Spleen (tissue), 13 donors: ENCODE results near the gene MCM9. TPM values are rescaled to one million over a fixed set of nuclear protein-coding genes. Genes with fewer than 3 reads are reported as not detected.

Experiments used
- DNase-seq: peaks from one replicate; pipeline ENCODE4 v3.0.0-alpha.2; 2020
- H3K27ac ChIP-seq, 8 donors: fragments of 200-600 bp; sonication (generic) in 7 of 8; 1 replicate in 4 of 8; 2 replicates in 4 of 8; pipeline versions ENCODE4 v1.5.0 to v1.8.0; 2016 to 2021; ENCODE audit warnings: inconsistent platforms in 4 of 8, mild to moderate bottlenecking in 4 of 8, moderate library complexity in 1 of 8
- H3K27me3 ChIP-seq, 7 donors: fragments of 200-600 bp; sonication (generic) in 6 of 7; replicated peaks in 1 of 7; 1 replicate in 4 of 7; 2 replicates in 3 of 7; pipeline versions ENCODE4 v1.5.0 to v1.8.0; 2016 to 2021; ENCODE audit warnings: inconsistent platforms in 3 of 7, mild to moderate bottlenecking in 1 of 7
- H3K36me3 ChIP-seq, 6 donors: fragments of 200-600 bp; sonication (generic) in 5 of 6; 1 replicate in 4 of 6; 2 replicates in 2 of 6; pipeline versions ENCODE4 v1.5.0 to v1.8.0; 2016 to 2021; ENCODE audit warnings: inconsistent platforms in 2 of 6
- H3K4me1 ChIP-seq, 6 donors: fragments of 200-600 bp; sonication (generic) in 5 of 6; 1 replicate in 3 of 6; 2 replicates in 3 of 6; pipeline versions ENCODE4 v1.5.0 to v1.8.0; 2016 to 2021; ENCODE audit warnings: inconsistent platforms in 3 of 6
- H3K4me3 ChIP-seq, 8 donors: fragments of 200-600 bp; sonication (generic) in 7 of 8; 1 replicate in 4 of 8; 2 replicates in 4 of 8; pipeline versions ENCODE4 v1.5.0 to v1.8.0; 2016 to 2021; ENCODE audit warnings: inconsistent platforms in 4 of 8, mild to moderate bottlenecking in 4 of 8, moderate library complexity in 2 of 8
- H3K9me3 ChIP-seq, 8 donors: fragments of 200-600 bp; sonication (generic) in 7 of 8; 1 replicate in 4 of 8; 2 replicates in 4 of 8; pipeline versions ENCODE4 v1.5.0 to v1.8.0; 2016 to 2021; ENCODE audit warnings: inconsistent platforms in 4 of 8
- CTCF ChIP-seq, 11 experiments: fragments of 200-600 bp in 7 of 11; fragments of 450-650 bp in 4 of 11; sonication (generic) in 4 of 11; IDR thresholded peaks in 8 of 11; conservative IDR thresholded peaks in 3 of 11; 1 replicate in 7 of 11; 2 replicates in 4 of 11; pipeline versions ENCODE4 v1.4.0 to v1.8.0; 2016 to 2021; ENCODE audit warnings: antibody characterized with exemption in 11 of 11, inconsistent platforms in 4 of 11, mild to moderate bottlenecking in 1 of 11
- POLR2A ChIP-seq, 3 donors: fragments of 450-650 bp; IDR thresholded peaks; one replicate each; pipeline ENCODE4 v1.5.1; 2017; ENCODE audit warnings: antibody characterized with exemption in 3 of 3, mild to moderate bottlenecking in 1 of 3
- POLR2AphosphoS5 ChIP-seq, 3 donors: sonication (generic); formaldehyde crosslinking; IDR thresholded peaks; one replicate each; pipeline ENCODE4 v1.5.1; 2017; ENCODE audit warnings: antibody characterized with exemption in 3 of 3
- WGBS, 5 donors: extraction: QIAGEN DNeasy Blood & Tissue Kit in 3 of 5; methylation state at CpG; one replicate each; pipeline versions ENCODE4 v1.1.5 to v1.1.7; 2013 to 2018; 5-methylcytosine and 5-hydroxymethylcytosine counted together
- intact Hi-C: fragments of 100-400 bp; cut with DNase I; formaldehyde crosslinking; loops from one replicate; pipeline ENCODE4 v1.15.0; 2023; ENCODE audit warnings: low total_unique reads
- long read RNA-seq, 2 donors: transcript quantifications; one replicate each; lab custom pipeline, GENCODE V29; 2026
- polyA plus RNA-seq, 3 donors: library from polyadenylated mRNA; stranded (reverse); fragments of 200-250 nt; gene quantifications; one replicate each; pipeline ENCODE4 v1.2.1, GENCODE V29; 2013
- total RNA-seq, 7 donors: library from RNA; depleted of rRNA in 3 of 7; stranded (reverse); fragments of >200 nt in 3 of 7; fragmentation: NEBNext Ultra II Directional in 4 of 7; extraction: Animal tissue kit (Norgen Biotek cat#: 25700) in 4 of 7; gene quantifications; one replicate each; pipeline versions ENCODE4 v1.1.0 to v1.2.1, GENCODE V29; 2016 to 2021
- donor health status: healthy with polysubstance abuse.
- donor health status: DM: no; HTN: no; CAD: no; lungs with moderate emphysema.
- donor health status: DM: no; HTN: no; CAD: no.
- donor health status: Bipolar disorder and iron deficiency.
- donor health status: healthy.
- donor health status: DM: no; HTN: no; CAD: no.
- donor health status: DM: yes; HTN: yes; CAD: no.

MCM9 gene
- total RNA-seq (10 to 100 TPM; 20.0 to 33.6 (median 24.3) TPM), polyA plus RNA-seq (1 to 10 TPM; 3.7 to 5.1 (median 4.5) TPM)
- long read RNA-seq, donor 1, full-length matches to known transcripts: 5 of 5 reads
- long read RNA-seq, donor 1, partial matches to known transcripts: 0 of 5 reads
- long read RNA-seq, donor 1, other reads (novel, unspliced or antisense): 0 of 5 reads
- long read RNA-seq, donor 2: 0 reads

- peak in 2 of 3 donors; percentile 35 to 51 for TF ChIP-seq POLR2A (IDR thresholded peaks at IDR 0.05)
- peak; percentile 84 to 89 (median 87) for TF ChIP-seq POLR2AphosphoS5 (IDR thresholded peaks at IDR 0.05)
- TF ChIP-seq CTCF (IDR thresholded peaks at IDR 0.05 in 8 of 11, conservative IDR thresholded peaks at IDR 0.05 in 3 of 11): peak in 3 of 11 experiments; percentile 7 to 23 (median 14)
- WGBS, 5 donors: 0 to 1% (median 1%) methylated on average over 44 to 95 of the region's 95 CpGs
- Histone ChIP-seq H3K27ac (peak within 1 kb of the TSS; percentile 81 to 99 (median 94)), H3K4me3 (peak within 1 kb of the TSS; percentile 60 to 96 (median 82)), H3K36me3 (peaks cover 0 to 39% (median 7%) of the 10 kb centered on the region in 6 donors), H3K27me3 (no peaks in the 10 kb centered on the region), H3K9me3 (peaks cover 0 to 6% (median 0%) of the 10 kb centered on the region in 8 donors), H3K4me1 (peaks cover 8 to 37% (median 21%) of the 10 kb centered on the region in 6 donors)
- intact Hi-C loops: no loop called here
- DNase-seq: peak; percentile 98
Observed at GRCh38 chr6:118934461-118935330, at the start of gene MCM9. MCM9 (minus strand) TSS chr6:118935159; CDS start chr6:118931723, 3,436 bp downstream.

GRCh38 chr6:118984342-118984741 is 49.4 kb upstream of the MCM9 start:
- intact Hi-C loops: no loop called here
- Histone ChIP-seq H3K4me1 (no peaks in the 10 kb centered on the region), H3K27me3 (no peaks in the 10 kb centered on the region), H3K9me3 (no peaks in the 10 kb centered on the region), H3K4me3 (no peak overlapping the region), H3K36me3 (no peaks in the 10 kb centered on the region), H3K27ac (no peak overlapping the region)
- TF ChIP-seq CTCF (IDR thresholded peaks at IDR 0.05 in 8 of 11, conservative IDR thresholded peaks at IDR 0.05 in 3 of 11): no peak
- no peak for TF ChIP-seq POLR2AphosphoS5 (IDR thresholded peaks at IDR 0.05)
- TF ChIP-seq POLR2A (IDR thresholded peaks at IDR 0.05): no peak
- no peak for DNase-seq
- whole genome bisulfite sequencing, 5 donors: 91 to 97% (median 94%) methylated on average over 2 of the region's 2 CpGs

GRCh38 chr6:118982575-118982911 is 47.6 kb upstream of the MCM9 start:
- no peaks in the 10 kb centered on the region for H3K36me3 ChIP-seq
- H3K9me3 ChIP-seq: no peaks in the 10 kb centered on the region
- H3K27me3 ChIP-seq: no peaks in the 10 kb centered on the region
- DNase-seq: no peak
- H3K4me3 ChIP-seq: no peak overlapping the region
- no peaks in the 10 kb centered on the region for H3K4me1 ChIP-seq
- H3K27ac ChIP-seq: no peak overlapping the region
- 89 to 93% (median 92%) methylated on average over 3 of the region's 3 CpGs for WGBS, 5 donors
- intact Hi-C loops: no loop called here
- TF ChIP-seq POLR2AphosphoS5 (IDR thresholded peaks at IDR 0.05): no peak
- TF ChIP-seq POLR2A (IDR thresholded peaks at IDR 0.05): no peak
- TF ChIP-seq CTCF (IDR thresholded peaks at IDR 0.05 in 8 of 11, conservative IDR thresholded peaks at IDR 0.05 in 3 of 11): no peak
